Transverse colon (tissue), 4 donors: ENCODE results near the gene ADPRS. TPM values are rescaled to one million over a fixed set of nuclear protein-coding genes. Genes with fewer than 3 reads are reported as not detected.
A peak's percentile ranks its signal among the peaks of the same experiment; 100 is the strongest.

Source experiments
- DNase-seq: peaks from one replicate; pipeline ENCODE4 v3.0.0-alpha.2; 2019
- H3K27ac ChIP-seq, 4 donors: fragments of 200-600 bp; sonication (generic); 2 replicates each; pipeline ENCODE4 v1.5.1; 2016 to 2018; ENCODE audit warnings: inconsistent platforms in 4 of 4
- H3K27me3 ChIP-seq: fragments of 200-600 bp; sonication (generic); 2 replicates; pipeline ENCODE4 v1.5.1; 2017; ENCODE audit warnings: inconsistent platforms
- H3K36me3 ChIP-seq, 4 donors: fragments of 200-600 bp; sonication (generic); 2 replicates each; pipeline ENCODE4 v1.5.1; 2017 to 2019; ENCODE audit warnings: inconsistent platforms in 4 of 4
- H3K4me1 ChIP-seq, 4 donors: fragments of 200-600 bp; sonication (generic); 2 replicates each; pipeline ENCODE4 v1.5.1; 2017 to 2020; ENCODE audit warnings: inconsistent platforms in 4 of 4
- H3K4me3 ChIP-seq, 4 donors: fragments of 200-600 bp; sonication (generic); 1 replicate in 1 of 4; 2 replicates in 3 of 4; pipeline versions ENCODE4 v1.5.1 to v1.6.1; 2017 to 2019; ENCODE audit warnings: inconsistent platforms in 4 of 4
- H3K9me3 ChIP-seq, 2 donors: fragments of 200-600 bp; sonication (generic); 2 replicates each; pipeline ENCODE4 v1.5.1; 2017 to 2019; ENCODE audit warnings: inconsistent platforms in 2 of 2
- EP300 ChIP-seq: sonication (generic); formaldehyde crosslinking; IDR thresholded peaks from one replicate; pipeline ENCODE4 v1.6.1; 2017; ENCODE audit warnings: antibody characterized with exemption, low read depth
- POLR2A ChIP-seq: fragments of 450-650 bp; IDR thresholded peaks from one replicate; pipeline ENCODE4 v1.6.1; 2016; ENCODE audit warnings: antibody characterized with exemption, mild to moderate bottlenecking, moderate library complexity
- POLR2AphosphoS5 ChIP-seq, 3 donors: sonication (generic); formaldehyde crosslinking; IDR thresholded peaks; one replicate each; pipeline ENCODE4 v1.6.1; 2016; ENCODE audit warnings: antibody characterized with exemption in 3 of 3
- WGBS, 2 donors: methylation state at CpG; one replicate each; pipeline ENCODE4 v1.1.5; 2018; ENCODE audit warnings: low coverage in 1 of 2; 5-methylcytosine and 5-hydroxymethylcytosine counted together
- in situ Hi-C, 4 donors: fragments of 200-750 bp; cut with MboI; loops; one replicate each; pipeline versions ENCODE4 v1.15.0 to v1.15.1; 2017; ENCODE audit warnings: low sequenced_read_pairs in 3 of 4, low pct_ligation_motif_present in 1 of 4, low pct_unique_long_range_greater_than_20kb in 1 of 4
- intact Hi-C: fragments of 100-400 bp; cut with DNase I; formaldehyde crosslinking; loops from one replicate; pipeline ENCODE4 v1.15.1; 2023; ENCODE audit warnings: low total_unique reads
- total RNA-seq, 4 donors: library from RNA; depleted of rRNA; stranded (reverse); fragments of >200 nt; gene quantifications; one replicate each; pipeline ENCODE4 v1.1.0, GENCODE V29; 2016
- TF ChIP-seq, protein P1 (sequence below), 5 experiments: fragments of 200-600 bp in 3 of 5; fragments of 450-650 bp in 2 of 5; sonication (generic) in 3 of 5; IDR thresholded peaks; 1 replicate in 2 of 5; 2 replicates in 3 of 5; pipeline ENCODE4 v1.5.1; 2016 to 2017; ENCODE audit warnings: antibody characterized with exemption in 5 of 5, inconsistent platforms in 3 of 5, mild to moderate bottlenecking in 2 of 5, moderate library complexity in 1 of 5

Gene ADPRS
- total RNA-seq, 4 donors from 2014 or later: 18.3 to 41.8 (median 28.6) TPM

DNA sequence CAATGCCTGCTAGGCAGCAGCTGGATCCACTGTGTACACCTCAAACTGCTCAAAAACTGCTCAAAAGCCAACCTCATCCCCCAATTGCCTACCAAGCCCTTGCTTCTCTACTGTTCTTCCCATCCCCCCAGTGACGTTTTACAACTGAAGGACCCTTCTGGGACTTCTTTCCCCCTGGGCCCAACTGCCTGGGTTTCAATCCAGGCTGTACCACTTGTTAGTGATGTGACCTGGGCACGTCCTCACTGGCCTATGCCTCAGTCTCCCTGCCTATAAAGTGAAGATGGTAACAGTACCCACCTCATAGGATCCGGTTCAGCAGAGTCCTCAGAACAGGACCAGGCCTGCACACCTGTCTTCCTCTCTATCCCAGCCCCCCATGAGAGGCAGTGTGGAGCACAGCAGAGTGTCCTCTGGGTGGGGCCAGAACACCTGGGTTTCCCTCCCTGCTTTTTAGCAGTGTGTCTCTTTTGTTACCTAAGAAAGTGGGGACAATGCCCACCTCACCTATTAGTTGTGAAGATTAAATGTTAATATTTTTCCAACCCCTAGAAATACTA, 6.7 kb upstream of the ADPRS start:
- peaks cover 17% of the 10 kb centered on the region for H3K27me3 ChIP-seq
- WGBS, 2 donors: 61% methylated on average over 3 of the region's 3 CpGs; no CpG with 5 or more reads in 1 of the 2 donors
- peaks cover 0 to 13% (median 9%) of the 10 kb centered on the region in 4 donors for H3K4me1 ChIP-seq
- H3K4me3 ChIP-seq: no peak overlapping the region
- H3K27ac ChIP-seq: no peak overlapping the region
- in situ Hi-C loops: no loop called here
- intact Hi-C loops: no loop called here
- H3K36me3 ChIP-seq: no peaks in the 10 kb centered on the region
- TF ChIP-seq EP300 (no peak), POLR2A (no peak), POLR2AphosphoS5 (IDR thresholded peaks at IDR 0.05) (no peak)
- TF ChIP-seq, protein P1, sequence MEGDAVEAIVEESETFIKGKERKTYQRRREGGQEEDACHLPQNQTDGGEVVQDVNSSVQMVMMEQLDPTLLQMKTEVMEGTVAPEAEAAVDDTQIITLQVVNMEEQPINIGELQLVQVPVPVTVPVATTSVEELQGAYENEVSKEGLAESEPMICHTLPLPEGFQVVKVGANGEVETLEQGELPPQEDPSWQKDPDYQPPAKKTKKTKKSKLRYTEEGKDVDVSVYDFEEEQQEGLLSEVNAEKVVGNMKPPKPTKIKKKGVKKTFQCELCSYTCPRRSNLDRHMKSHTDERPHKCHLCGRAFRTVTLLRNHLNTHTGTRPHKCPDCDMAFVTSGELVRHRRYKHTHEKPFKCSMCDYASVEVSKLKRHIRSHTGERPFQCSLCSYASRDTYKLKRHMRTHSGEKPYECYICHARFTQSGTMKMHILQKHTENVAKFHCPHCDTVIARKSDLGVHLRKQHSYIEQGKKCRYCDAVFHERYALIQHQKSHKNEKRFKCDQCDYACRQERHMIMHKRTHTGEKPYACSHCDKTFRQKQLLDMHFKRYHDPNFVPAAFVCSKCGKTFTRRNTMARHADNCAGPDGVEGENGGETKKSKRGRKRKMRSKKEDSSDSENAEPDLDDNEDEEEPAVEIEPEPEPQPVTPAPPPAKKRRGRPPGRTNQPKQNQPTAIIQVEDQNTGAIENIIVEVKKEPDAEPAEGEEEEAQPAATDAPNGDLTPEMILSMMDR (IDR thresholded peaks at IDR 0.05): no peak
- H3K9me3 ChIP-seq: no peaks in the 10 kb centered on the region
- no peak for DNase-seq

DNA sequence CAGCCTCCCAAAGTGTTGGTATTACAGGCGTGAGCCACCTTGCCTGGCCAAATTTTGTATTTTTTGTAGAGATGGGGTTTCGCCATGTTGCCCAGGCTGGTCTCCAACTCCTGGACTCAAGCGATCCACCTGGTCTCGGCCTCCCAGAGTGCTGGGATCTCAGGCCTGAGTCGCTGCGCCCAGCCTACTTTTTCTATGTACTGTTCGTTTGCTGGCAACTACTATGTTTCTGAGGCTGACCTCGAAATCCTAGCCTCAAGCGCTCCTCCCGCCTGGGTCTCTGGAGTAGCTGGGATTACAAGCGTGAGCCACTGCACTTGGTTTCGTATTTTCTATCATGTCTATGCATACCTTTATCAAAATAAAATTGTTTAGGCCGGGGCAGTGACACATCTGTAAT, 5.5 kb upstream of the ADPRS start:
- DNase-seq: no peak
- TF ChIP-seq POLR2A (no peak), POLR2AphosphoS5 (IDR thresholded peaks at IDR 0.05) (no peak), EP300 (no peak)
- TF ChIP-seq, protein P1 (IDR thresholded peaks at IDR 0.05): no peak
- Histone ChIP-seq H3K4me1 (peaks cover 2 to 15% (median 11%) of the 10 kb centered on the region in 4 donors), H3K36me3 (no peaks in the 10 kb centered on the region), H3K4me3 (no peak overlapping the region), H3K27me3 (peaks cover 17% of the 10 kb centered on the region), H3K27ac (no peak overlapping the region), H3K9me3 (no peaks in the 10 kb centered on the region)
- WGBS, 2 donors: 73 to 92% methylated on average over 4 to 13 of the region's 13 CpGs
- in situ Hi-C loops (no loop called here), intact Hi-C loops (no loop called here)

GRCh38 chr1:36083635-36084496, 4.8 kb upstream of the ADPRS start, which contains the start of gene TEKT2:
TSS of gene TEKT2 (plus strand) at chr1:36084094. CDS start at chr1:36084922, 828 bp downstream.
- 16% methylated on average over 53 of the region's 59 CpGs; no CpG with 5 or more reads in 1 of the 2 donors for WGBS, 2 donors
- H3K27ac ChIP-seq: peak within 1 kb of the TSS in 2 of 4 donors; percentile 14 to 24
- H3K27me3 ChIP-seq: peaks cover 17% of the 10 kb centered on the region
- H3K4me1 ChIP-seq: peaks cover 4 to 18% (median 13%) of the 10 kb centered on the region in 4 donors
- peak within 1 kb of the TSS; percentile 7 to 52 (median 34) for H3K4me3 ChIP-seq
- intact Hi-C loops (no loop called here), in situ Hi-C loops (no loop called here)
- no peaks in the 10 kb centered on the region for H3K9me3 ChIP-seq
- no peaks in the 10 kb centered on the region for H3K36me3 ChIP-seq
- DNase-seq: peak; percentile 31
- TF ChIP-seq EP300 (no peak), POLR2A (no peak), POLR2AphosphoS5 (IDR thresholded peaks at IDR 0.05) (no peak)
- TF ChIP-seq, protein P1 (IDR thresholded peaks at IDR 0.05): no peak

DNA sequence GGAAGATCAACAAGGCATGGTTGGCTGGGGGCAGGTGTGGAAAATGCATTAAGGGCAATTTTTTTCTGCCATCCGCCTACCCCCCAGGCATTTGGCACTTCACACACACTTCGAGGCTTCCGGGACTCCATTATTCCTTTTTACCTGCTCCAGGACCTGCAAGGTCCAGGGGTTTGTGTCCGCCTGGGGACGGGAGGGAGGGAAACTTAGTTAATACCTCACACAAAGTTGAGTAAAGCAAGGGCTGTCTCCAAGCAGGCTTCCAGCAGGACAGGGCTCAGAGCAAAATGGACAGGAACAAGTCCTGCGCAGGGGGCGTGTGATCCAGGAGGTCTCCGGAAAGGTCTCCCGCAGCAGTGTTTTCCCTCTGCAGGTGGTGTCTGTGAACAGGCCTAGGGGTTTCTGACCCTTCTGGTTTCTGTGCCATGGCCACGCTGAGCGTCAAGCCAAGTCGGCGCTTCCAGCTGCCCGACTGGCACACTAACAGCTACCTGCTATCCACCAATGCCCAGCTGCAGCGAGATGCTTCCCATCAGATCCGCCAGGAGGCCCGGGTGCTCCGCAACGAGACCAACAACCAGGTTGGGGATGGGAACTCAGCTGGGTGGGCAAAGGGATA, 4.1 kb upstream of the ADPRS start:
- 11 to 58% methylated on average over 5 to 19 of the region's 19 CpGs for WGBS, 2 donors
- TF ChIP-seq EP300 (no peak), POLR2AphosphoS5 (IDR thresholded peaks at IDR 0.05) (no peak)
- Histone ChIP-seq H3K4me3 (peak overlapping the region in 3 of 4 donors; percentile 34 to 52 (median 34)), H3K27ac (peak overlapping the region in 1 of 4 donors; percentile 24), H3K9me3 (no peaks in the 10 kb centered on the region), H3K27me3 (peaks cover 17% of the 10 kb centered on the region), H3K4me1 (peaks cover 5 to 22% (median 17%) of the 10 kb centered on the region in 4 donors), H3K36me3 (no peaks in the 10 kb centered on the region)
- in situ Hi-C loops: no loop called here
- intact Hi-C loops: no loop called here
- peak; percentile 7 for DNase-seq
